Measurements from ENCODE around the gene CCDC85A. TPM values are rescaled to one million over a fixed set of nuclear protein-coding genes. Genes with fewer than 3 reads are reported as not detected.

The CCDC85A gene
- total and polyA plus RNA-seq, 2 of the 4 experiments (the other 2 are of a cell fraction), result 1.1 to 2.2 TPM

DNA sequence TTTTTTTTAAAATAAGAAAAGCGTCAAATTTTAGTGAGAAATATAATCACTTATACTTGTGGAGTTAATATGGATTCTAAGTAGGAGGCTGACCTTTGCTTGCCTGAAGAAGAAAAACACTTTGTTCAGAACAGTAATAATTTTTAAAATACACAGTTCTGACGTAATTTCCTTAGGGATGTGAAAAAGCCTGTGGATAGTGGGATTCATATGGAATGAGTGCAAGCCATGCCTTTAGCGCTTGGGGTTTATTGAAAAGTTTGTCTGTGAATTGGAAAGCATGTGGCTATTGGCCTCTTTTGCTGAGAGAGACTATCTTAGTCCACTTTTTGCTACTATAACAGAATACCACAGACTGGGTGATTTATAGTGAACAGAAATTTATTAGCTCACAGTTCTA is 151.3 kb downstream of the CCDC85A start:
- H3K36me3 ChIP-seq (ENCODE audit: control insufficient read depth, insufficient read depth, low read length), result no peaks in the 10 kb centered on the region
- H3K9ac ChIP-seq (ENCODE audit: low read depth, low read length), result no peak overlapping the region
- H2AK5ac ChIP-seq (ENCODE audit: low read depth, low read length), result no peak overlapping the region
- TF ChIP-seq, protein P1, sequence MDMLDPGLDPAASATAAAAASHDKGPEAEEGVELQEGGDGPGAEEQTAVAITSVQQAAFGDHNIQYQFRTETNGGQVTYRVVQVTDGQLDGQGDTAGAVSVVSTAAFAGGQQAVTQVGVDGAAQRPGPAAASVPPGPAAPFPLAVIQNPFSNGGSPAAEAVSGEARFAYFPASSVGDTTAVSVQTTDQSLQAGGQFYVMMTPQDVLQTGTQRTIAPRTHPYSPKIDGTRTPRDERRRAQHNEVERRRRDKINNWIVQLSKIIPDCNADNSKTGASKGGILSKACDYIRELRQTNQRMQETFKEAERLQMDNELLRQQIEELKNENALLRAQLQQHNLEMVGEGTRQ (IDR thresholded peaks at IDR 0.05; ENCODE audit: low read depth, low read length), result no peak
- TF ChIP-seq POLR2A (IDR thresholded peaks at IDR 0.05; ENCODE audit: low read depth, low read length) (no peak), BHLHE40 (IDR thresholded peaks at IDR 0.05; ENCODE audit: low read depth, low read length) (no peak), FOS (IDR thresholded peaks at IDR 0.05; ENCODE audit: low read depth, low read length) (no peak), MAZ (IDR thresholded peaks at IDR 0.05; ENCODE audit: borderline replicate concordance, low read depth, low read length) (no peak), MXI1 (IDR thresholded peaks at IDR 0.05; ENCODE audit: borderline replicate concordance, low read depth, low read length) (no peak), NFE2L2 (IDR thresholded peaks at IDR 0.05; ENCODE audit: low read depth, low read length) (no peak), SMC3 (IDR thresholded peaks at IDR 0.05; ENCODE audit: low read depth, low read length) (no peak), CHD1 (IDR thresholded peaks at IDR 0.05; ENCODE audit: low read depth, low read length) (no peak), RFX5 (IDR thresholded peaks at IDR 0.05; ENCODE audit: low read depth, low read length) (no peak)
- TF ChIP-seq, protein P2, sequence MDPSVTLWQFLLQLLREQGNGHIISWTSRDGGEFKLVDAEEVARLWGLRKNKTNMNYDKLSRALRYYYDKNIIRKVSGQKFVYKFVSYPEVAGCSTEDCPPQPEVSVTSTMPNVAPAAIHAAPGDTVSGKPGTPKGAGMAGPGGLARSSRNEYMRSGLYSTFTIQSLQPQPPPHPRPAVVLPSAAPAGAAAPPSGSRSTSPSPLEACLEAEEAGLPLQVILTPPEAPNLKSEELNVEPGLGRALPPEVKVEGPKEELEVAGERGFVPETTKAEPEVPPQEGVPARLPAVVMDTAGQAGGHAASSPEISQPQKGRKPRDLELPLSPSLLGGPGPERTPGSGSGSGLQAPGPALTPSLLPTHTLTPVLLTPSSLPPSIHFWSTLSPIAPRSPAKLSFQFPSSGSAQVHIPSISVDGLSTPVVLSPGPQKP (IDR thresholded peaks at IDR 0.05; ENCODE audit: borderline replicate concordance, low read depth, low read length), result no peak
- TF ChIP-seq, protein P3, sequence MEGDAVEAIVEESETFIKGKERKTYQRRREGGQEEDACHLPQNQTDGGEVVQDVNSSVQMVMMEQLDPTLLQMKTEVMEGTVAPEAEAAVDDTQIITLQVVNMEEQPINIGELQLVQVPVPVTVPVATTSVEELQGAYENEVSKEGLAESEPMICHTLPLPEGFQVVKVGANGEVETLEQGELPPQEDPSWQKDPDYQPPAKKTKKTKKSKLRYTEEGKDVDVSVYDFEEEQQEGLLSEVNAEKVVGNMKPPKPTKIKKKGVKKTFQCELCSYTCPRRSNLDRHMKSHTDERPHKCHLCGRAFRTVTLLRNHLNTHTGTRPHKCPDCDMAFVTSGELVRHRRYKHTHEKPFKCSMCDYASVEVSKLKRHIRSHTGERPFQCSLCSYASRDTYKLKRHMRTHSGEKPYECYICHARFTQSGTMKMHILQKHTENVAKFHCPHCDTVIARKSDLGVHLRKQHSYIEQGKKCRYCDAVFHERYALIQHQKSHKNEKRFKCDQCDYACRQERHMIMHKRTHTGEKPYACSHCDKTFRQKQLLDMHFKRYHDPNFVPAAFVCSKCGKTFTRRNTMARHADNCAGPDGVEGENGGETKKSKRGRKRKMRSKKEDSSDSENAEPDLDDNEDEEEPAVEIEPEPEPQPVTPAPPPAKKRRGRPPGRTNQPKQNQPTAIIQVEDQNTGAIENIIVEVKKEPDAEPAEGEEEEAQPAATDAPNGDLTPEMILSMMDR (conservative IDR thresholded peaks at IDR 0.05; ENCODE audit: low read depth, low read length), result no peak
- H2AK9ac ChIP-seq (replicated peaks; ENCODE audit: low read depth, low read length, poor library complexity), result no peak overlapping the region
- DNase-seq (no peak), ATAC-seq (ENCODE audit: low read depth) (no peak)
- no peak overlapping the region for H4K8ac ChIP-seq (ENCODE audit: low read depth in 2 of 2, low read length in 2 of 2)
- H3K23ac ChIP-seq (ENCODE audit: low read depth, low read length), result no peak overlapping the region
- no peak overlapping the region for H3K56ac ChIP-seq (ENCODE audit: extremely low read depth, insufficient read depth, low read length)
- ChIA-PET POLR2A (ENCODE audit: unreplicated experiment) (no interaction called here), CTCF (no interaction called here)
- H2BK5ac ChIP-seq (ENCODE audit: low read depth, low read length, poor library complexity, severe bottlenecking), result no peak overlapping the region
- H4K20me1 ChIP-seq (ENCODE audit: insufficient read depth, low read length), result no peaks in the 10 kb centered on the region
- H2BK120ac ChIP-seq (ENCODE audit: low read depth, low read length), result no peak overlapping the region
- intact Hi-C loops (cut with micrococcal nuclease), result no loop called here
- no CpG with 5 or more reads among the region's 3 CpGs for WGBS, 2 experiments (ENCODE audit: extremely low coverage in 2 of 2, insufficient read length in 1 of 2)
- in situ Hi-C loops (cut with MboI; ENCODE audit: low sequenced_read_pairs), result no loop called here
- H2BK15ac ChIP-seq (ENCODE audit: low read depth, low read length), result no peak overlapping the region
- no peak overlapping the region for H3K27ac ChIP-seq (ENCODE audit: insufficient read depth, low read length)
- no peak overlapping the region for H2AFZ ChIP-seq (replicated peaks; ENCODE audit: low read length, poor library complexity)
- no peaks in the 10 kb centered on the region for H3K27me3 ChIP-seq (ENCODE audit: control insufficient read depth, insufficient read depth, low read length)
- no peak overlapping the region for H3K4me3 ChIP-seq (ENCODE audit: insufficient read depth, low read depth, low read length)
- H3K14ac ChIP-seq (replicated peaks; ENCODE audit: low read depth, low read length), result no peak overlapping the region
- H4K5ac ChIP-seq (ENCODE audit: low read depth, low read length), result no peak overlapping the region
- peaks cover 3% of the 10 kb centered on the region; the same call in 1 of the 2 replicates for H3K9me3 ChIP-seq (ENCODE audit: control insufficient read depth, insufficient read depth, low read length)
- H4K91ac ChIP-seq (ENCODE audit: insufficient read depth, low read depth, low read length), result no peak overlapping the region
- H3K79me1 ChIP-seq (ENCODE audit: low read depth in 1 of 2, low read length in 2 of 2), result no peaks in the 10 kb centered on the region
- no peak overlapping the region for H3K4me2 ChIP-seq (ENCODE audit: low read depth, low read length)
- H3K4me1 ChIP-seq (ENCODE audit: control insufficient read depth, insufficient read depth, low read length), result no peaks in the 10 kb centered on the region
- no TSS peak for BruUV-seq (replicated peaks)
- dilution Hi-C loops (cut with HindIII; ENCODE audit: low sequenced_read_pairs, unreplicated experiment), result no loop called here
- no peak overlapping the region for H2BK20ac ChIP-seq (ENCODE audit: low read depth, low read length)
- H3K9me1 ChIP-seq (ENCODE audit: insufficient read depth, low read length), result no peaks in the 10 kb centered on the region
- no peak overlapping the region for H3K18ac ChIP-seq (ENCODE audit: low read depth, low read length)
- no peak overlapping the region for H3K4ac ChIP-seq (ENCODE audit: low read depth, low read length)

Data from IMR-90 (cell line).